ENCODE data around the gene SLC25A21.

- TF ChIP-seq TAF1 (IDR thresholded peaks at IDR 0.05; ENCODE audit: borderline replicate concordance, insufficient read depth, low read length) (no peak), POLR2AphosphoS5 (IDR thresholded peaks at IDR 0.05; ENCODE audit: low read depth, low read length) (no peak), REST (IDR thresholded peaks at IDR 0.05; ENCODE audit: insufficient read depth in 1 of 2, low read depth in 2 of 2, low read length in 2 of 2) (no peak), SIN3A (IDR thresholded peaks at IDR 0.05; ENCODE audit: borderline replicate concordance, insufficient read depth, low read length) (no peak)
These were observed 507.8 kb downstream of the SLC25A21 start for GRCh38 chr14:36664322-36665193.
